GM23338 (cell line): ENCODE results near the gene CDC42BPG. TPM values are rescaled to one million over a fixed set of nuclear protein-coding genes. Genes with fewer than 3 reads are reported as not detected.

Source experiments
- ATAC-seq: fragments of 200-7000 bp; cut with Tn5 transposase; 3 replicates; pipeline ENCODE4 v1.9.1; 2020
- DNase-seq: peaks from one replicate; pipeline ENCODE4 v3.0.0-alpha.2; 2015; ENCODE audit warnings: low spot score
- H2AFZ ChIP-seq: fragments of 200-600 bp; sonication (generic); 2 replicates; pipeline ENCODE4 v1.8.0; 2016; ENCODE audit warnings: antibody characterized with exemption, mild to moderate bottlenecking, moderate library complexity
- H3F3A ChIP-seq: fragments of 200-600 bp; sonication (generic); replicated peaks from 2 replicates; pipeline ENCODE4 v1.8.0; 2017; ENCODE audit warnings: antibody characterized with exemption, mixed run types, low read depth
- H3K27ac ChIP-seq: fragments of 200-600 bp; sonication (generic); 2 replicates; pipeline ENCODE4 v1.6.1; 2016; ENCODE audit warnings: low read depth
- H3K27me3 ChIP-seq: fragments of 200-600 bp; sonication (generic); 2 replicates; pipeline ENCODE4 v1.8.0; 2016; ENCODE audit warnings: mild to moderate bottlenecking, mixed run types, moderate library complexity; ENCODE audit not compliant: insufficient read depth
- H3K36me3 ChIP-seq: fragments of 200-600 bp; sonication (generic); 2 replicates; pipeline ENCODE4 v1.8.0; 2016; ENCODE audit warnings: mild to moderate bottlenecking; ENCODE audit not compliant: insufficient read depth
- H3K4me1 ChIP-seq: fragments of 200-600 bp; sonication (generic); 2 replicates; pipeline ENCODE4 v1.8.0; 2016; ENCODE audit warnings: mild to moderate bottlenecking, moderate library complexity; ENCODE audit not compliant: insufficient read depth
- H3K4me2 ChIP-seq: fragments of 200-600 bp; sonication (generic); 2 replicates; pipeline ENCODE4 v1.7.1; 2017; ENCODE audit warnings: mixed run types
- H3K4me3 ChIP-seq: fragments of 200-600 bp; sonication (generic); 2 replicates; pipeline ENCODE4 v1.6.1; 2016; ENCODE audit warnings: mixed run types
- H3K79me2 ChIP-seq: fragments of 200-600 bp; sonication (generic); replicated peaks from 2 replicates; pipeline ENCODE4 v1.8.0; 2017; ENCODE audit warnings: mild to moderate bottlenecking; ENCODE audit not compliant: insufficient read depth
- H3K9me2 ChIP-seq: fragments of 200-600 bp; sonication (generic); 2 replicates; pipeline ENCODE4 v1.8.0; 2017; ENCODE audit not compliant: insufficient read depth
- H4K20me1 ChIP-seq: fragments of 200-600 bp; sonication (generic); replicated peaks from 2 replicates; pipeline ENCODE4 v1.8.0; 2017; ENCODE audit warnings: mild to moderate bottlenecking; ENCODE audit not compliant: insufficient read depth
- H3K27ac Mint-ChIP-seq: 2 replicates; pipeline ENCODE4 v1.8.0; 2020; ENCODE audit warnings: inconsistent platforms, mild to moderate bottlenecking, moderate library complexity, mixed read lengths
- H3K27me3 Mint-ChIP-seq: 3 replicates; pipeline ENCODE4 v1.8.0; 2022; ENCODE audit warnings: low read depth, mild to moderate bottlenecking, moderate library complexity, mixed read lengths, inconsistent platforms; ENCODE audit not compliant: insufficient read depth, poor library complexity
- H3K36me3 Mint-ChIP-seq: 3 replicates; pipeline ENCODE4 v1.8.0; 2021; ENCODE audit warnings: low read depth, mild to moderate bottlenecking, inconsistent platforms, moderate library complexity, mixed read lengths
- H3K4me1 Mint-ChIP-seq: 3 replicates; pipeline ENCODE4 v1.8.0; 2020; ENCODE audit warnings: mild to moderate bottlenecking, inconsistent platforms, mixed read lengths
- H3K4me3 Mint-ChIP-seq: 3 replicates; pipeline ENCODE4 v1.8.0; 2021; ENCODE audit warnings: moderate library complexity, mild to moderate bottlenecking, inconsistent platforms, mixed read lengths
- H3K9me3 Mint-ChIP-seq: 3 replicates; pipeline ENCODE4 v1.8.0; 2020; ENCODE audit warnings: moderate library complexity, mild to moderate bottlenecking, inconsistent platforms, mixed read lengths
- CREB1 ChIP-seq: fragments of 250-450 bp; sonication (Bioruptor Pico); IDR thresholded peaks from 2 replicates; pipeline ENCODE4 v1.5.0; 2020; ENCODE audit warnings: low read depth, mild to moderate bottlenecking, moderate library complexity
- CTCF ChIP-seq, 2 experiments: fragments of 200-600 bp in 1 of 2; sonication (generic) in 1 of 2; conservative IDR thresholded peaks; 2 replicates each; pipeline versions ENCODE4 v1.5.1 to v1.6.1; 2016 to 2017; ENCODE audit warnings: antibody characterized with exemption in 2 of 2, low read depth in 2 of 2, mild to moderate bottlenecking in 2 of 2, moderate library complexity in 1 of 2
- ETS1 ChIP-seq: IDR thresholded peaks from 2 replicates; pipeline ENCODE4 v1.6.1; 2016; ENCODE audit warnings: antibody characterized with exemption
- EZH2phosphoT487 ChIP-seq: fragments of 200-600 bp; sonication (generic); IDR thresholded peaks from one replicate; pipeline ENCODE4 v1.8.1; 2018; ENCODE audit warnings: antibody characterized with exemption; ENCODE audit not compliant: unreplicated experiment
- NANOG ChIP-seq: IDR thresholded peaks from 2 replicates; pipeline ENCODE4 v1.6.1; 2016; ENCODE audit warnings: antibody characterized with exemption, borderline replicate concordance
- POLR2AphosphoS5 ChIP-seq: IDR thresholded peaks from 2 replicates; pipeline ENCODE4 v1.6.1; 2016; ENCODE audit warnings: antibody characterized with exemption, low read depth
- ZNF331 ChIP-seq: fragments of 250-450 bp; sonication (Bioruptor Pico); IDR thresholded peaks from 2 replicates; pipeline ENCODE4 v1.5.0; 2020; ENCODE audit warnings: low read depth, mild to moderate bottlenecking, moderate library complexity
- polyA plus RNA-seq: library from polyadenylated mRNA; unstranded; fragments of >200 nt; fragmentation: Nextera tagmentation; extraction: Ambion mirVana; gene quantifications from 2 replicates; pipeline ENCODE4 v1.2.1, GENCODE V29; 2016
- total RNA-seq: library from RNA; depleted of rRNA; stranded (reverse); fragments of >200 nt; shearing (Covaris generic); gene quantifications from 2 replicates; pipeline ENCODE4 v1.2.3, GENCODE V29; 2014

CDC42BPG gene
- total and polyA plus RNA-seq, 2 experiments from 2014 or later: 2.3 to 11.6 TPM

- Histone ChIP-seq H3K27ac (no peak overlapping the region), H2AFZ (no peak overlapping the region), H3K79me2 (no peaks in the 10 kb centered on the region), H3K9me2 (no peaks in the 10 kb centered on the region), H3K27me3 (no peaks in the 10 kb centered on the region), H3K36me3 (no peaks in the 10 kb centered on the region), H3K4me3 (no peak overlapping the region), H3K4me1 (peaks cover 9% of the 10 kb centered on the region), H4K20me1 (no peaks in the 10 kb centered on the region), H3K4me2 (peak overlapping the region; percentile 51; the same call in 1 of the 2 replicates), H3F3A (no peaks in the 10 kb centered on the region)
- H3K27ac Mint-ChIP-seq: no peak overlapping the region
- H3K4me1 Mint-ChIP-seq: peaks cover 24% of the 10 kb centered on the region
- DNase-seq (peak; percentile 67), ATAC-seq (peak; percentile 28)
- peaks cover 13% of the 10 kb centered on the region for H3K27me3 Mint-ChIP-seq
- no peak overlapping the region for H3K4me3 Mint-ChIP-seq
- H3K36me3 Mint-ChIP-seq: no peaks in the 10 kb centered on the region; the same call in 2 of the 3 replicates
- no peak for TF ChIP-seq ETS1
- TF ChIP-seq NANOG: no peak
- TF ChIP-seq ZNF331 (CRISPR knock-in tag): no peak
- TF ChIP-seq CTCF (conservative IDR thresholded peaks at IDR 0.05; ENCODE audit: low read depth in 2 of 2): peak in 1 of 2 experiments; percentile 22; a peak in 1 of 4 replicates
- H3K9me3 Mint-ChIP-seq: no peaks in the 10 kb centered on the region
These were observed 6.6 kb upstream of the CDC42BPG start for GRCh38 chr11:64850979-64851567.

- Histone ChIP-seq H3K4me3 (no peak overlapping the region), H3K4me2 (no peak overlapping the region), H3F3A (no peaks in the 10 kb centered on the region), H4K20me1 (no peaks in the 10 kb centered on the region), H2AFZ (no peak overlapping the region), H3K4me1 (peaks cover 9% of the 10 kb centered on the region), H3K27me3 (no peaks in the 10 kb centered on the region), H3K79me2 (no peaks in the 10 kb centered on the region), H3K36me3 (no peaks in the 10 kb centered on the region), H3K27ac (no peak overlapping the region), H3K9me2 (no peaks in the 10 kb centered on the region)
- H3K4me3 Mint-ChIP-seq: no peak overlapping the region
- TF ChIP-seq POLR2AphosphoS5: no peak
- TF ChIP-seq CREB1 (CRISPR knock-in tag): no peak
- TF ChIP-seq EZH2phosphoT487: no peak
- TF ChIP-seq NANOG: no peak
- peaks cover 21% of the 10 kb centered on the region for H3K4me1 Mint-ChIP-seq
- H3K36me3 Mint-ChIP-seq: no peaks in the 10 kb centered on the region
- H3K27ac Mint-ChIP-seq: no peak overlapping the region
- DNase-seq (no peak), ATAC-seq (no peak)
- H3K9me3 Mint-ChIP-seq: no peaks in the 10 kb centered on the region
- peaks cover 15% of the 10 kb centered on the region for H3K27me3 Mint-ChIP-seq
These were observed 5.3 kb upstream of the CDC42BPG start for GRCh38 chr11:64849598-64850356.
